ENCODE results near the gene IDH3G. TPM values are rescaled to one million over a fixed set of nuclear protein-coding genes. Genes with fewer than 3 reads are reported as not detected.
"Not testable (repeated sequence)": the region's sequence is repeated elsewhere in the genome, so short reads cannot be mapped to it uniquely, and the experiment has no call there.

IDH3G gene
- total RNA-seq, 1 donor from 2014 or later: 58.5 TPM

DNA sequence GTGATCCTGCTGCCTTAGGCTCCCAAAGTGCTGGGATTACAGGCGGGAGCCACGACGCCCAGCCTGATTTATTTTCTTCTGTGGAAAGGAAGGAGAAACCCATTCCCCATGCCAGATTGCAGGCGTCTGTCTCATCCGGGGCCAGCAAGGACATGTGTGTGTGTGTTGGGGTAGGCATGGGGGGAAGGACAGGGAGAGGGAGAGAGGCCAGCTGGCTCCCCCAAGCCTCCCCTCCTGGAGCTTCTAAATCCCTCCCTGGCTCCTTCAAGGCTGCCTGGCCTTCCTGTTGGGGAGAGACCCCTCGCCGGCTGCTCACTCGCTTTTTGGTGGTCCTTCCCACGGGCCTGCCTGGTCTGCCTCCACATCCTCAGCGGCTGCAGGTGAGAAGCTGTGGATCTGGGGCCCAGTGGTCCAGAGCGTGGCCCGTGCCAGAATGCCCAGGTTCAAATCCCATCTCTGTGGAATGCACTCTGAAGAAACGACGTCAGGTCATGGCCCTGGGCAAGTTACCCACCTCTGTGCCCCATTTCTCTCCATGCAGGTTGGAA lies 31.5 kb downstream of the IDH3G start:
- TF ChIP-seq, protein P1, sequence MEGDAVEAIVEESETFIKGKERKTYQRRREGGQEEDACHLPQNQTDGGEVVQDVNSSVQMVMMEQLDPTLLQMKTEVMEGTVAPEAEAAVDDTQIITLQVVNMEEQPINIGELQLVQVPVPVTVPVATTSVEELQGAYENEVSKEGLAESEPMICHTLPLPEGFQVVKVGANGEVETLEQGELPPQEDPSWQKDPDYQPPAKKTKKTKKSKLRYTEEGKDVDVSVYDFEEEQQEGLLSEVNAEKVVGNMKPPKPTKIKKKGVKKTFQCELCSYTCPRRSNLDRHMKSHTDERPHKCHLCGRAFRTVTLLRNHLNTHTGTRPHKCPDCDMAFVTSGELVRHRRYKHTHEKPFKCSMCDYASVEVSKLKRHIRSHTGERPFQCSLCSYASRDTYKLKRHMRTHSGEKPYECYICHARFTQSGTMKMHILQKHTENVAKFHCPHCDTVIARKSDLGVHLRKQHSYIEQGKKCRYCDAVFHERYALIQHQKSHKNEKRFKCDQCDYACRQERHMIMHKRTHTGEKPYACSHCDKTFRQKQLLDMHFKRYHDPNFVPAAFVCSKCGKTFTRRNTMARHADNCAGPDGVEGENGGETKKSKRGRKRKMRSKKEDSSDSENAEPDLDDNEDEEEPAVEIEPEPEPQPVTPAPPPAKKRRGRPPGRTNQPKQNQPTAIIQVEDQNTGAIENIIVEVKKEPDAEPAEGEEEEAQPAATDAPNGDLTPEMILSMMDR (IDR thresholded peaks at IDR 0.05): no peak
- H3K9me3 Mint-ChIP-seq: no peaks in the 10 kb centered on the region
- CTCF ChIA-PET: interaction anchor here (2.9 kb wide), 1 partner anchor 185 kb away, joined by 20 read pairs; no protein-coding TSS in a partner anchor
- H3K4me3 Mint-ChIP-seq: no peak overlapping the region
- ATAC-seq (ENCODE audit: low read depth) (no peak), DNase-seq (no peak)
- H3K27ac Mint-ChIP-seq: no peak overlapping the region
- H3K36me3 Mint-ChIP-seq (ENCODE audit: low read depth): no peaks in the 10 kb centered on the region
- POLR2A ChIA-PET: interaction anchor here (0.8 kb wide), 1 partner anchor 184 kb away, joined by 3 read pairs; no protein-coding TSS in a partner anchor
- H3K27me3 Mint-ChIP-seq: no peaks in the 10 kb centered on the region
- intact Hi-C loops (cut with micrococcal nuclease): loop anchor here (5.0 to 10.0 kb wide), 3 partner anchors 35 to 818 kb away; partner anchors contain the start of gene SLC6A8
- H3K4me1 Mint-ChIP-seq: peaks cover 21% of the 10 kb centered on the region

GRCh38 chrX:153761863-153762262 lies 32.3 kb downstream of the IDH3G start:
- H3K4me1 Mint-ChIP-seq: peaks cover 24% of the 10 kb centered on the region

DNA sequence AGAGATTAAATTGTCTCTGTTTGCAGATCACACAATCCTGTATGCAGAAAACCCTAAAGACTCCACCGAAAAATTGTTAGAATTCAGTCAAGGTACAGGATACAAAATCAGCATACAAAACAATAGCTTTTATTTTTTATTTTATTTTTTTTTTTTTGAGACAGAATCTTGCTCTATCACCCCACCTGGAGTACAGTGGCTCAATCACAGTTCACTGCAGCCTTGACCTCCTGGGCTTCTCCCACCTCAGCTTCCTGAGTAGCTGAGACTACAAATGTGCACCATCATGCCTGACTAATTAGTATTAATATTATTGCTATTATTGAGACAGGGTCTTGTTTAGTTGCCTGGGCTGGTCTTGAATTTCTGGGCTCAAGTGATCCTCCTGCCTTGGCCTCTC lies 39.0 kb downstream of the IDH3G start:
- TF ChIP-seq, protein P1 (IDR thresholded peaks at IDR 0.05): no peak
- intact Hi-C loops (cut with micrococcal nuclease): no loop called here
- peaks cover 19% of the 10 kb centered on the region for H3K4me1 Mint-ChIP-seq
- DNase-seq (no peak), ATAC-seq (ENCODE audit: low read depth) (no peak)
- H3K36me3 Mint-ChIP-seq (ENCODE audit: low read depth): no peaks in the 10 kb centered on the region
- no peaks in the 10 kb centered on the region for H3K9me3 Mint-ChIP-seq
- H3K4me3 Mint-ChIP-seq: no peak overlapping the region
- no peak overlapping the region for H3K27ac Mint-ChIP-seq
- CTCF ChIA-PET: interaction anchor here (1.3 kb wide), 1 partner anchor 12 kb away, joined by 3 read pairs; no protein-coding TSS in a partner anchor
- POLR2A ChIA-PET: interaction anchor here (0.6 to 0.7 kb wide), 3 partner anchors 39 to 285 kb away, joined by 3 to 6 read pairs (median 5); partner anchors contain the start of genes IDH3G and SSR4
- H3K27me3 Mint-ChIP-seq: no peaks in the 10 kb centered on the region

More at GRCh38 chrX:153761863-153762262, 32.3 kb downstream of the IDH3G start:
- ChIA-PET POLR2A (no interaction called here), CTCF (no interaction called here)
- Mint-ChIP-seq H3K9me3 (no peaks in the 10 kb centered on the region), H3K36me3 (ENCODE audit: low read depth) (no peaks in the 10 kb centered on the region), H3K4me3 (no peak overlapping the region), H3K27me3 (no peaks in the 10 kb centered on the region), H3K27ac (no peak overlapping the region)
- TF ChIP-seq, protein P1 (IDR thresholded peaks at IDR 0.05): no peak
- DNase-seq: peak; percentile 4
- intact Hi-C loops (cut with micrococcal nuclease): loop anchor here (5.0 to 10.0 kb wide), 3 partner anchors 35 to 817 kb away; partner anchors contain the start of gene SLC6A8
- no peak for ATAC-seq (ENCODE audit: low read depth)

DNA sequence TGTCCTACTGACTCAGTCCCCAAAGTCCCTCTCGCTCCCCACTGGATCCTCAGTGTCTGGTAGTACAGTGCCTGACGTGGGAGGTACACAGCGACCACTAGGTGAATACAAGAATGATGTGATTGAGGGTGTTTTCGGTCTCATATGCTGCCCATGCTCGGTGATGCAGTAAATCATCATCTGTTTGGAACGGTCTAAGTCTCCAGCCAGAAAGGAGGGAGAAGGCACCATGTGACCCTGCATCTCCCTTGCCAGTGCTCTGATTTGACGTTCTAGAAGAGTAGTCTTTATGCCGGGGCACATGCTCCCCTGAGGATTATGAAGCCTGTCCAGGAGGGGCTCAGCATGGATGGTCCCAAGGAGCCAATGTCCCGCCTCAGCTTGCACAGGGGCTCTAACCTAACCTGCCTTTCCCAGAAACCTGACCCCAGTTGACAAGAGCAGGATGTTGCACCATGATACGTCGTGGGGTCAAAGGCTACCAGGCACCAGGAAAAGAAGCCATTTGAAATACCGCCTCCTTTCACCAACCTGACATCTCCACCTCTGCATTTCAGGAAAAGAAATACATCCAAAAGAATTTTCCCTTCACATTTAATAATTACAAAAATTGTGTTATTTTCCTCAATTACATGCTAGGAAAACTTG lies 43.9 kb downstream of the IDH3G start:
- POLR2A ChIA-PET: no interaction called here
- Mint-ChIP-seq H3K4me3 (no peak overlapping the region), H3K36me3 (ENCODE audit: low read depth) (no peaks in the 10 kb centered on the region), H3K4me1 (peaks cover 15% of the 10 kb centered on the region), H3K27me3 (no peaks in the 10 kb centered on the region), H3K9me3 (no peaks in the 10 kb centered on the region), H3K27ac (no peak overlapping the region)
- DNase-seq (no peak), ATAC-seq (ENCODE audit: low read depth) (no peak)
- TF ChIP-seq, protein P1 (IDR thresholded peaks at IDR 0.05): no peak
- intact Hi-C loops (cut with micrococcal nuclease): no loop called here
- CTCF ChIA-PET: no interaction called here

GRCh38 chrX:153749017-153749416 lies 45.2 kb downstream of the IDH3G start:
- CTCF ChIA-PET: not testable (repeated sequence)

DNA sequence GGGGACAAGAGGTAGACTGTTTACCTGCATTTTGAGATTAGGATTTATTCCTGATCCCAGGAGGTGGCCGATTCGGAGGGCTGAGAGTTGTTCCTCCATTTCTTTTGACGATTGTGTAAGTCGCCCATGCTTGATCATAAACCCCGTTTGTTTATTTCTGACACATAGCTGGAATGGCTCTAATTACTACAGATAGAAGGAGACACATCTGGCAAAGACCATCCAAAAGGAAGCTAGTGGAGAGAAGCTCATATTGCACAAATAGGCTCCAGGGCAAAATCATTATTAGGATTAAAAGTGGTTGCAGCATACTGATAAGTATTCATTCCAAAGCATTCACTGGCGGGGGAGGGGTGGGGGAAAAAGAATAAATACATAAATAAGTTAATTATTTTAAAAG lies 47.2 kb downstream of the IDH3G start:
- H3K9me3 Mint-ChIP-seq; H3K27ac Mint-ChIP-seq; POLR2A ChIA-PET; H3K36me3 Mint-ChIP-seq (ENCODE audit: low read depth); ATAC-seq (ENCODE audit: low read depth); intact Hi-C loops (cut with micrococcal nuclease); CTCF ChIA-PET; DNase-seq; H3K4me3 Mint-ChIP-seq; H3K27me3 Mint-ChIP-seq: not testable (repeated sequence)
- H3K4me1 Mint-ChIP-seq: peaks cover 32% of the 10 kb centered on the region

More at GRCh38 chrX:153749017-153749416, 45.2 kb downstream of the IDH3G start:
- H3K9me3 Mint-ChIP-seq; DNase-seq; H3K27ac Mint-ChIP-seq; H3K27me3 Mint-ChIP-seq; intact Hi-C loops (cut with micrococcal nuclease); ATAC-seq (ENCODE audit: low read depth); H3K4me3 Mint-ChIP-seq; POLR2A ChIA-PET; H3K36me3 Mint-ChIP-seq (ENCODE audit: low read depth): not testable (repeated sequence)
- peaks cover 23% of the 10 kb centered on the region for H3K4me1 Mint-ChIP-seq

Measured in activated B cell treated with CpG ODN at 0.5 μM for 24 hours (primary cell).